Esophagus squamous epithelium (tissue), 4 donors: ENCODE data around the gene COMT.

Source experiments
- CTCF ChIP-seq, 6 experiments: fragments of 450-650 bp in 4 of 6; fragments of 200-600 bp in 2 of 6; sonication (generic) in 2 of 6; IDR thresholded peaks; one replicate each; pipeline ENCODE4 v1.5.1; 2016 to 2019; ENCODE audit warnings: antibody characterized with exemption in 6 of 6, mild to moderate bottlenecking in 4 of 6, moderate library complexity in 4 of 6
- POLR2A ChIP-seq, 4 donors: fragments of 450-650 bp; IDR thresholded peaks; one replicate each; pipeline ENCODE4 v1.6.1; 2017; ENCODE audit warnings: antibody characterized with exemption in 4 of 4, mild to moderate bottlenecking in 4 of 4, moderate library complexity in 3 of 4

GRCh38 chr22:19962246-19962908 lies 20.8 kb downstream of the COMT start:
- TF ChIP-seq CTCF (IDR thresholded peaks at IDR 0.05) (peak; percentile 42 to 78 (median 65)), POLR2A (IDR thresholded peaks at IDR 0.05) (no peak)
